HG03039 (cell line): ENCODE data around the gene C12orf43.

ENCODE experiments used
- ATAC-seq: cut with Tn5 transposase; IDR thresholded peaks from one replicate; pipeline ENCODE4 v1.9.1; 2021; ENCODE audit warnings: mild to moderate bottlenecking, moderate library complexity; ENCODE audit not compliant: unreplicated experiment

The C12orf43 gene

DNA sequence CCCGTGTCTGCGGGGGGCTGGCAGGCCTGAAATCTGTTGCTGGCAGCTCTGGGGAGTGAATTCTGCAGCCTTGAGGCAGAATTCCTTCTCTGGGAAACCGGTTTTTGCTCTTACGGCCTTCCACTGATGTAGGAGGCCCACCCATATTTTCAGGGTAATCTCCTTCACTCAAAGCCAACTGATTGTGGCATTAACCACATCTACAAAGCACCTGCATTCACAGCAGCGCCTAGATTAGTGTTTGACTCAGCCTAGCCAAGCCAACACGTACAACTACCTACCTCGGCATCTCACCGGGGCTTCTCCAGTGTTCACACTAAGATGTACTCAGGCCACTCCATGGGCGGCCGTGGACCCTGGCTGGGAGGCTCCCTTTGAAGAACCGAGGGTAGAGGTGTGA, 15.8 kb downstream of the C12orf43 start:
- no peak for ATAC-seq

DNA sequence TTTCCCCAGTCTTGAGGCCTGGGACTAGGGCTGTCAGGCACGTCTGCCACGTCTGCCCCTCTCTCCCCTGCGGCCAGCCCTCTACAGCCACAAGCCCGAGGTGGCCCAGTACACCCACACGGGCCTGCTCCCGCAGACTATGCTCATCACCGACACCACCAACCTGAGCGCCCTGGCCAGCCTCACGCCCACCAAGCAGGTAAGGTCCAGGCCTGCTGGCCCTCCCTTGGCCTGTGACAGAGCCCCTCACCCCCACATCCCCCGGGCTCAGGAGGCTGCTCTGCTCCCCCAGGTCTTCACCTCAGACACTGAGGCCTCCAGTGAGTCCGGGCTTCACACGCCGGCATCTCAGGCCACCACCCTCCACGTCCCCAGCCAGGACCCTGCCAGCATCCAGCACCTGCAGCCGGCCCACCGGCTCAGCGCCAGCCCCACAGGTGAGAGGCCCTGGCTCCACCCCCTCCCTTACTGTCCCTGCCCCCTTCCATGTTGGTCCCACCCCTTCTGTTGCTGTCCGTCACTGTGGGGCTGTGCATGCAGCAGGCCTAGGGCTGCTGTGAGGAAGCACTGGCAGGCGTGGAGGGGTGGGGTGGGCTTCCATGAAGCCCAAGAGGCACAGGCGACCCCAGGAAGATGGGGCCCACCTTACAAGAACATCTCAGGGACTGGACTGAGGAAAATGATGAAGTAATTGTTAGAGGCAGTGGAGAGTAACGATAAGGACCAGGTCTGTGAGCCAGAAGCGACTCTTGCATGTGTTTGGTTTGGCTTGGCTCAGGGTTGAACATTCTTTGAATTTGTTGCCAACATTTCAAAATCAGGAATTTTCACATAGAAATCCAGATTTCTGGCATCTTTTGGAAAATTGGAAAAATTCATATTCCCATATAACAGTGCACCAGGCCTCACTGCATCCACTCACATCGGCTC, 16.8 kb downstream of the C12orf43 start:
- no peak for ATAC-seq

DNA sequence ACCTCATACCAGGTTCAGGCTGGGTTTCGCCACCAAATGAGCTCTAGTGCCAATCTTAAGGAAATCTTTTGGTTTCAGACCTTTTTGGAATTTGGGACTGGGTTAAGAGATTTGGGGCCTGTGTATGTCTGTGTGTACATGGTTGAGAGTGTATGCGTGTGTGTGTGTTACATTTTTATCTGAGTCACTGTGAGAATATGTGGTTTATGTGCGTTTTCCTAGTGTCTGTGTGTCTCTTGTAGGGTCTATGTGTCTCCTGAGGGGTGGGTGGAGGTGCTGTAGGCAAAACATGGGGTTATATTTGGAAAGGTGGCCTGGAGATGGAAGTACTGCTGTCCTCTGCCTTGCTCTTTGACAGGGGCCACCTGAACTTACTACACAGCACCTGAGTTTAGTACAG, 17.9 kb downstream of the C12orf43 start:
- no peak for ATAC-seq

DNA sequence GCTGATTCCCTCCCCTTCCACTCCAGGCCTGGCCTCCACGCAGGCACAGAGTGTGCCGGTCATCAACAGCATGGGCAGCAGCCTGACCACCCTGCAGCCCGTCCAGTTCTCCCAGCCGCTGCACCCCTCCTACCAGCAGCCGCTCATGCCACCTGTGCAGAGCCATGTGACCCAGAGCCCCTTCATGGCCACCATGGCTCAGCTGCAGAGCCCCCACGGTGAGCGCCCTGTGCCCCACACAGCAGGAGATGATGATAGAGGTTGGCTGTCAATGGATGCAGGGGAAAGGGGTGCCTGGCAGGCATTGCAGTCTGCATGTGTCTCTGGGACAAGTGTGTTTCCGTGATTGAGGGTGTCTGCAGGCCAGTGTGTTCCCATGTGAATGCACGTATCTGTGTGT, 18.8 kb downstream of the C12orf43 start:
- ATAC-seq = no peak

DNA sequence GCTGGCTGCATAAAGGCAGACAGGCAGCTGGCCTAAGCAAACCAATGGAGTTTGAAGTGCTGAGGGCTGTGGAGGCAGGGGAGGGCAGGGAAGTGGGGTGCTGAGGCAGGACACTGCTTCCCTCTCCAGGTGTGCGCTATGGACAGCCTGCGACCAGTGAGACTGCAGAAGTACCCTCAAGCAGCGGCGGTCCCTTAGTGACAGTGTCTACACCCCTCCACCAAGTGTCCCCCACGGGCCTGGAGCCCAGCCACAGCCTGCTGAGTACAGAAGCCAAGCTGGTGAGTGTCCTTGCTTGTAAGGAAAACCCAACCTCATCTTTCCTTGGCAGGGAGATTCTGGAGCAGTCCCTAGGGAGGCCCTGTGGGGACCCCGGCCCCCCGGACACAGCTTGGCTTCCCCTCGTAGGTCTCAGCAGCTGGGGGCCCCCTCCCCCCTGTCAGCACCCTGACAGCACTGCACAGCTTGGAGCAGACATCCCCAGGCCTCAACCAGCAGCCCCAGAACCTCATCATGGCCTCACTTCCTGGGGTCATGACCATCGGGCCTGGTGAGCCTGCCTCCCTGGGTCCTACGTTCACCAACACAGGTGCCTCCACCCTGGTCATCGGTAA, 20.0 kb downstream of the C12orf43 start:
- ATAC-seq = no peak

DNA sequence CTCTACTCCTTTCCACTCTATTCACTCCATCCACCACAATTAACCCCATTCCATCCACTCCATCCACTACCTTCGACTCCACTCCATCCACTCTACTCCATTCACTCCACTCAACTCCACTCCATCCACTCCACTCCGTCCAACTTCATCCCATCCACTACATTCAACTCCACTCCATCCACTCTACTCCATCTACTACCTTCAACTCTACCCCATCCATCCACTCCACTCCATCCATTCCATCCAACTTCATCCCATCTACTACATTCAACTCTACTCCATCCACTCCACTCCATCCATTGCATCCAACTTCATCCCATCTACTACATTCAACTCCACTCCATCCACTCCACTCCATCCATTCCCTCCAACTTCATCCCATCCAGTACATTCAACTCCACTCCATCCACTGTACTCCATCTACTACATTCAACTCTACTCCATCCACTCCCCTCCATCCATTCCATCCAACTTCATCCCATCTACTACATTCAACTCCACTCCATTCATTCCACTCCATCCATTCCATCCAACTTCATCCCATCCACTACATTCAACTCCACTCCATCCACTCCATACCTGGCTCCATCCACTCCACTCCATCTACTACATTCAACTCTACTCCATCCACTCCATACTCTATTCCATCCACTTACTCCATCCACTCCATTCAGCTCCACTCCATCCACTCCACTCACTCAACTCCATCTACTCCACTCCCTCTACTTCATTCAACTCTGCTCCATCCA, 21.5 kb downstream of the C12orf43 start:
- ATAC-seq = no peak

DNA sequence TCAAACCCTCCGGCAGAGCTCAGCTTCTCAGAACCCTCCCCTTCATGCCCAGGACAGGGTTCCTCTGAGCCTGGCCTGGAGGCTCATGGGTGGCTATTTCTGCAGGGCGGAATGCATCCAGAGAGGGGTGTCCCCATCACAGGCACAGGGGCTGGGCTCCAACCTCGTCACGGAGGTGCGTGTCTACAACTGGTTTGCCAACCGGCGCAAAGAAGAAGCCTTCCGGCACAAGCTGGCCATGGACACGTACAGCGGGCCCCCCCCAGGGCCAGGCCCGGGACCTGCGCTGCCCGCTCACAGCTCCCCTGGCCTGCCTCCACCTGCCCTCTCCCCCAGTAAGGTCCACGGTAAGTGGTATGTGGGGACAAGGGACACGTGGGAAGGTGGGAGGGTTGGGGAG, 22.2 kb downstream of the C12orf43 start:
- no peak for ATAC-seq

DNA sequence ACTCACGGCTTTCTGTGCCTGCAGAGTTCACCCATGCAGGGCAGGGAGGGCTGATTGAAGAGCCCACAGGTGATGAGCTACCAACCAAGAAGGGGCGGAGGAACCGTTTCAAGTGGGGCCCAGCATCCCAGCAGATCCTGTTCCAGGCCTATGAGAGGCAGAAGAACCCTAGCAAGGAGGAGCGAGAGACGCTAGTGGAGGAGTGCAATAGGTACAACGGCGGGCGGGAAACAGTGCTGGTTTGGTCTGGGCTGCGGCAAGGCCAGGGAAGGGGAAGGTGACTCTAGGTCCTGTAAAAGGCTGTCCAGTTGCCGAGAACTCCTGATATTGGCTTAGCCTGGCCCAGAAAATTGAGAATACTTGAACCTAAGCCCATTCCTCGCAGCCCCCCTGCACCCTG, 22.8 kb downstream of the C12orf43 start:
- ATAC-seq = no peak

DNA sequence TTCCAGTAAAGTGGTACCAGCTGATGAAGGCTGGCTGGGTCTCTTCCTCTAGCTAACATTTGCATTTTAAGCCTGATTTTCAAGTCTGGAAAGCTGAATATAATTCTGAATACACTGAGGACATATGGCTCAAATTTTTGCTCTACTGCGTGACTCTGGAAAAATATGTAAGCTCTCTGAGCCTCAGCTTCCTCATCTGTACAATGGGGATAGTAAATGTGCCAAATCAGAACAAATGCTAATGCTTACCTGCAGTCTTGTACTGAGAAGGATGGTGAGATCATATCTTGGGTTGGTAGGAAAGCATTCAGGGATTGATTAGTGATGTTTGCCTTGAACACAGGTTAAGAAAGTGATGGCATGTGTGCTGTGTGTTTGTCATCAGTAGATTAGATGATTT, 23.3 kb downstream of the C12orf43 start:
- ATAC-seq = no peak

DNA sequence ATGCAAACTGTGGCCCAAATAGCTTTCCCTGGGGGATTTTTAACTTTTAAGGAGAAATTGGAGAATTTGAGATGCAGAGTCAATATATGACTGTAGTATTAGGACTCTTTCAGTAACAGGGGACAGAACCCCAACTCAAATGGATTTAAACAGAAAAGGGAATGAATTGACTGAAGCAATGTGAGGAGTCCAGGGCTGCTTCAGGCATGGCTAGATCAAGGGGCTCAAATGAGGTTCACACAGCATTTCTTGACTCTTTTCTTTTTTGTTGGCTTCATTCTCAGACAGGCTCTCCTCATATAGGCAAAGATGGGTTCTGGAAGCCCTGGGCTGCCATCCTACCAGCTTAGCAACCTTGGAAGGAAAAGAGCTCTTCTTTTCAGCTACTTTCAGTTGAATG, 24.3 kb downstream of the C12orf43 start:
- no peak for ATAC-seq

DNA sequence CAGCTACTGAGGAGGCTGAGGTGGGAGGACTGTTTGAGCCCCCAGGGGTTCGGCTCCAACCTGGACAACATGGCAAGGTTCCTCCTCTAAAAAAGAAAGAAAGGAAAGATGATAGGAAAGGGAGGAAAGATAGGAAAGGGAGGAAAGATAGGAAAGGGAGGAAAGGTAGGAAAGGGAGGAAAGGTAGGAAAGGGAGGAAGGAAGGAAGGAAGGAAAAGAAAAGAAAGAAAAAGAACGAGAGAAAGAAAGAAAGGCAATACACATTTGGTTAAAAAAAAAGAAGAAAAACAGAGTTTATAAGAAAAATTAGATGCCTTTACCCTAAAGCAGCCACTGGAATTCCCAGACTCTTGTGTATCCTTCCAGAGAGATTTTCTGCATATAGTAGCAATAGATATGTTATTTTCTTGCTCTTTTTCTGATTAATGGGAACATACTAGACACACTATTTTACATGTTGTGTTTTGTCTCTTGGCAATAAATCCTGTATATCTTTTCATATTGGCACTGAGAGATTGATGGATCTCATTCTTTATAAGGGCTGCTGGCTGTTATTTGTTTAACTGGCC, 25.7 kb downstream of the C12orf43 start:
- no peak for ATAC-seq

DNA sequence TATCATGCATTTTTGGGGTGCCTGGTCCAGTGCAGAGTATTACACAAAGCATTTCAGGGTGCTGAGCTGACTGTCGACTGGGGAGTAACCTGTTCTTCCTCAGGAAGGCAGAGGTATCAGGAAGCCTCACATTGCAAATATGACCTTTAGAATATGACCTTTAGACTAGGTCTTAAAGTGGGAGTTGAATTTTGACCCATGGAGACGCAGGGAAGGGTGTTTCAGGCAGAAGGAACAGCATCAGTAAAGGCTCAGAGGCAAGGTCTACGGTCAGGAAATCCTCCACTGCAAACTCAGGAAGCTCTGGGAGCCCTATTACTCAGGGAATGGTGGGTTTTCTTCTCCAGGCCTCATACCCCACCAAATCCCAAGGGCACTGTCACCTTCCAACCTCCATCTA, 26.6 kb downstream of the C12orf43 start:
- ATAC-seq = no peak

DNA sequence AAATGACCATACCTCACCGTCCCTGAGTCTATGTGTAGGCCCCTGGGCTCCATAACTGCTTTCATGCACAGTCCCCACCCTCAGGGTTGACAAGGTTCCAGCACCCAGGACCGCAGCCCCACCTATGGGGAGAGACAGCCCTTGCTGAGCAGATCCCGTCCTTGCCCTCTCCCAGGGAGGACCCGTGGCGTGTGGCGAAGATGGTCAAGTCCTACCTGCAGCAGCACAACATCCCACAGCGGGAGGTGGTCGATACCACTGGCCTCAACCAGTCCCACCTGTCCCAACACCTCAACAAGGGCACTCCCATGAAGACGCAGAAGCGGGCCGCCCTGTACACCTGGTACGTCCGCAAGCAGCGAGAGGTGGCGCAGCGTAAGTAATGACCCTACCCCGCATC, 27.6 kb downstream of the C12orf43 start:
- ATAC-seq = no peak

DNA sequence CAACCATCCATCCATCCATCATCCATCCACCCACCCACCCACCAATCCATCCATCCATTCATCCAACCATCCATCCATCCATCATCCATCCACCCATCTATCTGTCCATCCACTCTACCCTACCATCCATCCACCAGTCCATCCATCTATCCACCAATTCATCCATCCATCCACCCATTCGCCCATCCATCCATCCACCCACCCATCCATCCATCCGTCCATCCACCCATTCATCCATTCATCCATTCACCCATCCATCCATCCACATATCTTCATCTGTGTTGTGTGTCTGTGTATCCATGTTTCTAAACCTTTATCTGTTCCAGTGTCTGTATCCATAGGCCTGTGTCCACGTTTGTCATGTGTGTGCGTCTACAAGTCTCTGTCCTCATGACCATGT, 28.1 kb downstream of the C12orf43 start:
- no peak for ATAC-seq

DNA sequence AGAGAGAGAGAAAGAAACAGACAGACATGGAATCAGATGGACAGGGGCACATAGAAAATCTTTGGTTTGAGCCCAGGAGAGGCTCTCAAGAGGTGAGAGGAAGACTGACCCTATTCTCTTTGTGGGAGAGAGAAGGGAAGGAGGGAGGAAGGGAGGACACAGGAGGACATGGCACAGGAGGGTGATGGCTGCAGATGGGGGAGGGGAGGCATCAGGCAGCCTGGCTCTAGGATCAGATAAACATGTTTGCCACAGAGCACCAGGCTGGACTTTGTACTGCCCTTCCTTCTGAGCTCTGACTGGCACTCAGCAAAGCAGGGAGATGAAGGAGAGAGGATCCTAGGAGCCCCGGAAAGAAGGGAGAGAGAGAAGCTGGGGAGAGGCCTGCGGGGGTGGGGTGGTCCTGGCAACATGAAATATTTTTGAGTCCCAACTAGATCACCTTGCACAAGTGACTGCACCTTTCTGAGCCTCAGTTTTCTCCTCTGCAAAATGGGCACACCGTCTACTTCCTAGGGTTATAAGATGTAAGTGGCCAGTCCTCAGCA, 31.9 kb downstream of the C12orf43 start:
- no peak for ATAC-seq

DNA sequence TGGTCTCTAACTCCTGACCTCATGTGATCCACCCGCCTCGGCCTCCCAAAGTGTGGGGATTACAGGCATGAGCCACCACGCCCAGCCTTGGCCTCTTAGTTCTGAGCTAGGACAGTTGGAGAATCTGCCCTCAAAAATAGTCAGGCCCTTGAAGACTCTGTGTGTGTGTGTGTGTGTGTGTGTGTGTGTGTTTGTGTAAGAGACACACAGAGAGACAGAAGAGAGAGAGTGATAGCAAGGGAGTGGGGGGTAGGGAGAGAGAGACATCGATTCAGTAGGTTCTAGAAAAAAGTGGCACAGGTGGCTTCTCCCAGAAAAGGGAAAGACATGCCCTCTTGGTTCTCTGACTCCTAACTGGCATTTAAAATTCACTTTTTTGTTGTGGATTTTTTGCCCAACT, 32.5 kb downstream of the C12orf43 start:
- ATAC-seq = no peak

DNA sequence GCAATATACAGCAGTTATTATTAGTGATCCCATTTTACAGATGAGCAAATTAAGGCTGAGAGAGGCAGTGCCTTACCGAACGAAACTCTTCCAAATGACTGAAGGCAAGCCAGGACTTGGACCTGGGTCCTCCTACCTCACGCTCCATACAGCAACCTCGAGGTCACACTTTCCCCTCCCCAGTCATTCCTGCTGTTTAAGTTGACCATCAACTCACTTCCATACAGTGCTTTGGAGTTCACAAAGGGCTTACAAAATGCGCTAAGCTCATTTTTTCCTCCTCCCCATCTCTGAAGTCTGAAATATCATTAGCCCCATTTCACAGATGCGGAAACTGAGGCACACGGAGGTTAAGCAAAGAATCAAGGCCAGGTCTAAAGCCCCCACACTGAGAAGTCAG, 33.6 kb downstream of the C12orf43 start:
- ATAC-seq = no peak

DNA sequence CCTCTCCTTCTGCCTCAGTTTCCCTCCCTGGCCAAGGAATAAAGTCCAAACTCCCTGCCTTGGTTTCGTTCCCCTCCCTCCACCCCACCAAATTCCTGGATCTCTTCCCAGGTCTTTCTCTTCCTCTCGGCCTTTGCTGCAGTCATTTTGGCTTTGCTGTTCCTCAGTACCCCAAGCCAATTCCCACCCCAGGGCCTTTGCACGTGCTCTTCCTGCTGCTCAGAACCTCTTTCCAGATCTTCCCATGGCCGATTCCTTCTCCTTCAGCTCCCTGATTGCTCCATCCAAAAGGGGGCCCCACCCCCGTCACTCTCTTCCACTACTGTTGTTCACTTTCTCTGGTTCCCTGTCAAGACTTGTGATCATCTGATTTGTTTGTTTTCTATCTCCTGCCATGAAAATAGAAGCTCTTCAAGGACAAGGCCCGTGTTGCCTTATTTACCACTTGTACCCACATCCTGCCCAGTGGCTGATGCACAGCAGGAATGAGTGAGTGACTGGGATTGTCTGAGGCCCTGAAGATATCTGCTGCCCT, 34.8 kb downstream of the C12orf43 start:
- no peak for ATAC-seq

DNA sequence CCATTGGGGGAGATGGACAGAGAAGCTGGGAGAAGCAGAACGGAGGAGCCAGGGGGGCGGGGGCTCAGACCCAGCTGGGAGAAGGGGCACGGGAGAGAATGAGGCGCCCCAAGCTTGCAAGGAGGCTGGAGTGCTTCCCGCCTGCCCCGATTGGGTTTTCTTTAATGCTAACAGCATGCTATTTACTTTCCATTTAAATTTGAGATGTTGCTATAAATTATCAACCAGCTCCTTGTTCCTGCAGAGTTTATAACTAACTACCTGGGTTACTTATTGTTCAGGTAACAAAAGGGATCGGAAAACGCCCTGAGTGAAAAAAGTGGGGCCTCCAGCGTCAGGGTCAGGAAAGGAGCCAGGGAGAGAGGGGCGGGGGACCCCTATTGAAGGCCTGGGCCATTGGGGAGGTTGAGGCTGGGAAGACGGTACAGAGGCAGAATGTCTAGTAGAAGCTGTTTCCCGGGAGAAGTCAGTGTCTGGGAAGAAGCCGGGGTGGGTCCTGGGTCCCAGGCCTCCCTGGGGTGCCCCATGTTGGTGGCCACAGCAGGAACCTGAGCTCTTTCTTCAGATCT, 35.4 kb downstream of the C12orf43 start:
- no peak for ATAC-seq

DNA sequence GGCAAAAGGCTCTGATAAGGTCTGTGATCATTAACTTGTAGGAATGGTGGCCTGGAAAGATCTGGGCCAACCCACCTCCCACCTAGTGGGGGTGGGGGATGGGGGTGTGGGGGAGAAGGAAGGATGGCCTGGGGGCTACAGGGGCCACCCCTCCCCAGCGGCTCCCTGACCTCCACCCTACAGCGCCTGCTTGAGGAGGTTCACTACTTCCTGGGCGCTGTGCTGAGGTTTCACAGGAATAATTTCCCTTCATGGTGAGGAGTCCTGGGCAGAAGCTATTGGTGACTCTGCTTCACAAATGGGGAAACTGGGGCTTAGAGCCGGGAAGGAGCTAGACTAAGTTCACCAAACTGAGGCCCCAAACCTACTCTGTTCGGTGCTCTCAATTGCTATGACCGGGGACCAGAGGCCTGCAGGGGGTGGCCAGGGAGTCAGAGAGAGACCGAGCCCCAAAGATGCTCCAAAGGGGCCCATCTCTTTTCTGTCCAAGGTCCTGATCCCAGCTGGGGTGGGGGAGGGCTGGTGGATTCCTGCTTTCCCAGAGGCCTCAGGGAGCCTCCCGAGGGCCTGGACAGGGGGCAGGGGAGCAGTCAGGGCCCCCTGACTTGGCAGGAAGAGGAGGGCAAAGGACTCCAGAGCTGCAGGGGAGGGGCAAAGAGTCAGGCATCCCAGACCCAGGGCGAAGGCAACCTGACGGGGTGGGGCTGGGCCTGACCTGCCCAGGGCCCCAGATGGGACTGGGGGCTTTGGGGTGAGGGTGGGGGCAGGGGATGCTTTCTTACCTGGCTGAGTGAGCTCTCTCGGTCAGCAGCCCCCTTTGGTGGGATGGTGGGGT, 36.2 kb downstream of the C12orf43 start:
- ATAC-seq = no peak
